ENCODE results near the gene NUP210L.

NUP210L gene

DNA sequence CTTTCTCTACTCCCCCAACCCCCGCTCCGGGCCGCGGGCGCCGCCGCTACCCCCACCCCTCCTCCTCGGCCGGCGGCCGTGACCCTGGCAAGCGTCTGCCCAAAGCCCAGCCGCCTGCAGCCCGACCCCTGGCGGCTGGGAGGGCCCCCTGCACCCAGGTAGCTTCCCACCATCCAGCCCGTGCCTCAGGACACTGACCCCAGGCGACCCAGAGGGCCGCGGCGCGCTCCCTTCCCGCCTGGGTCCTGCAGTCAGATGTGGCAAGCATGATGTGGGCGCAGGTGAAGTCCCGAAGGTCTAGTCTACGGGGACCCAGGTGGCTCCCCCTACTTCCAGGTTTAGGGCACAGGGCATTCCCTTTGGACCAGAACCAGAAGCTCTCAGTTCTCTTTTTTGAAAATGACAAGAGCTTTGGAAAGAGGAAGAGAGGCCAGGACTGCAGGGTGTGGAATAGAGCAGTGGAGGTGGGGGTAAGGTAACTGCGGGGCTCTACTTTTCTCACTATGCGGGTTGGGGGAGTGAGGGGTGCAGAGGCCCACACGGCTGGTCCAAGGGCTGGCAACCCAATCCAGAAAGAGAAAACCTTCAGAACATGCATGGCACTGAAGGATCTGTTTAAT is 208.1 kb downstream of the NUP210L start, which contains the start of gene DENND4B:
Gene DENND4B (minus strand): TSS at position 97 of the 620 bp plus-strand sequence. CDS start 2,344 bp downstream, outside the sequence.
- TF ChIP-seq, protein P1, sequence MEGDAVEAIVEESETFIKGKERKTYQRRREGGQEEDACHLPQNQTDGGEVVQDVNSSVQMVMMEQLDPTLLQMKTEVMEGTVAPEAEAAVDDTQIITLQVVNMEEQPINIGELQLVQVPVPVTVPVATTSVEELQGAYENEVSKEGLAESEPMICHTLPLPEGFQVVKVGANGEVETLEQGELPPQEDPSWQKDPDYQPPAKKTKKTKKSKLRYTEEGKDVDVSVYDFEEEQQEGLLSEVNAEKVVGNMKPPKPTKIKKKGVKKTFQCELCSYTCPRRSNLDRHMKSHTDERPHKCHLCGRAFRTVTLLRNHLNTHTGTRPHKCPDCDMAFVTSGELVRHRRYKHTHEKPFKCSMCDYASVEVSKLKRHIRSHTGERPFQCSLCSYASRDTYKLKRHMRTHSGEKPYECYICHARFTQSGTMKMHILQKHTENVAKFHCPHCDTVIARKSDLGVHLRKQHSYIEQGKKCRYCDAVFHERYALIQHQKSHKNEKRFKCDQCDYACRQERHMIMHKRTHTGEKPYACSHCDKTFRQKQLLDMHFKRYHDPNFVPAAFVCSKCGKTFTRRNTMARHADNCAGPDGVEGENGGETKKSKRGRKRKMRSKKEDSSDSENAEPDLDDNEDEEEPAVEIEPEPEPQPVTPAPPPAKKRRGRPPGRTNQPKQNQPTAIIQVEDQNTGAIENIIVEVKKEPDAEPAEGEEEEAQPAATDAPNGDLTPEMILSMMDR (IDR thresholded peaks at IDR 0.05; ENCODE audit: borderline replicate concordance, control extremely low read depth, extremely low read depth, insufficient read depth, missing control alignments) = peak; percentile 94
- DNase-seq (ENCODE audit: low spot score) = peak; percentile 95
- in situ Hi-C loops (cut with MboI; ENCODE audit: low sequenced_read_pairs, unreplicated experiment) = no loop called here

DNA sequence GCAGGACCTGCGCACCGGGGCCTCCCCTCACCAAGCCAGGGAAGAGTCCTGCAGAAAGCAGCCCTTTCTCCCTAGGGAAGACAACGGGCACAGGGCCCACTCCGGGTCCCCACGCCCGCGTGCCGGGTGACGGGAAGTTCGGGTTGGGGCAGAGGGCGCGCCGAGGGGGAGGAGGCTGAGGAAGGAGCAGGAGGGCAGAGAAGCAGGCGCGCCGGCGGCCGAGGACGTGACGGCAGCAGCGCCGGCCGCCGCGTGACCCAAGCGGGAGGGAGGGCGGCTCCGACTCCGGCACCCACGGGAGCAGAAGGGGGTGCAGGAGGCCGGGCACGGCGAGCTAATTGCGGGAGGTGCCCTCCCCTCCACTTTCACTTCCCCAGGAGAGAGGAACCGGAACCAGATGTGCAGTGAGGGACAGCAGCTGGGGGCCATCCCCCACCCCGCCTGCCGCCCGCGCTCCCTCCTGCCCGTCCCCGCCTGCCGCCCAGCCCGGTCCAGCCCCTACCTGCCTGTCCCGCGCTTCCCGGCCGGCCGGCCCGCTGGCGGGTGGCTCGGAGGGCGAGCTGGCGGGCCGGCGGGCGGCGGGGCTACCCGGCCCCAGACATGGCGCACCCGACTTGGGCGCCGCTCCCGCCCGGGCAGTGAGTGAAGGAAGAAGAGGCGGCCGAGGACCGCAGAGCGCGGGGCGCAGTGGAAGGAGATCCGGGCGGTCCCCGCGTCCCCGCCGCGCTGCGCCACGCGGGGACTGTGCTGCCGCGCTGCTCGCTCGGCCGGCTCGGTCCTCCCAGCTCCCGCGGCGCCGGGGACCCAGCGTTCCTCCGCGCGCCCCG is 208.9 kb downstream of the NUP210L start:
- in situ Hi-C loops (cut with MboI; ENCODE audit: low sequenced_read_pairs, unreplicated experiment) = no loop called here
- DNase-seq (ENCODE audit: low spot score) = peak; percentile 91
- TF ChIP-seq, protein P1 (IDR thresholded peaks at IDR 0.05; ENCODE audit: borderline replicate concordance, control extremely low read depth, extremely low read depth, insufficient read depth, missing control alignments) = no peak

DNA sequence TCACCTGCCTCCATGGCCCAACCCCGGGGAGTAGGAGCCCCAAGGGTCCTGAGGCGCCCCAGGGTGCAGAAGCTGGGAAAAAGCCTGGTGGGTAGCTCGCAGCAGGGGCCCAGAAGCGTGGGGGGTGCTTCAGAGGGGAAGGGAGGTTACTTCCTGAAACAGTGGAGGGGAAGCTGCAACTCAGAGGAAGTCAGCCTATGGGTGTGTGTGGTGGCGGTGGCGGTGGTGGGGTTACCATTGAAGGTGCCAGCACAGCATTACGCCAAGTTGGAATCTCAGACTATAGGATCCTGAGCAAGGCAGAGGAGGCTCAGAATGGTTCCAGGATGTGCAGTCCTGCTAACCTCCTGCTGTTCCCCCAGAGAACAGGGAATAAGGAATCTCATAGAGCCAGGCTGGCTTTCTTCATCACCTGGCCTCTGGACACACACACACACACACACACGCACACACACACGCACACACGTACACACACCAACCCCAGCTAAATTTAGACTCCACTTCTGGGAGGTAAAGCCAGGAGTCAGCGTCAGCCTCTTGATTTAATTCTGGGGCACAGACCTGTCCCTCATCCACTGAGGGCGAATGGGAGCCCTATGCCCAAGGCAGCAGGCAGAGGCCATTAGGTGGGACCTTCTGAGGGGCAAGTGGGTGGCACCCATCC is 209.6 kb downstream of the NUP210L start:
- DNase-seq (ENCODE audit: low spot score) = peak; percentile 82
- TF ChIP-seq, protein P1 (IDR thresholded peaks at IDR 0.05; ENCODE audit: borderline replicate concordance, control extremely low read depth, extremely low read depth, insufficient read depth, missing control alignments) = no peak
- in situ Hi-C loops (cut with MboI; ENCODE audit: low sequenced_read_pairs, unreplicated experiment) = no loop called here

DNA sequence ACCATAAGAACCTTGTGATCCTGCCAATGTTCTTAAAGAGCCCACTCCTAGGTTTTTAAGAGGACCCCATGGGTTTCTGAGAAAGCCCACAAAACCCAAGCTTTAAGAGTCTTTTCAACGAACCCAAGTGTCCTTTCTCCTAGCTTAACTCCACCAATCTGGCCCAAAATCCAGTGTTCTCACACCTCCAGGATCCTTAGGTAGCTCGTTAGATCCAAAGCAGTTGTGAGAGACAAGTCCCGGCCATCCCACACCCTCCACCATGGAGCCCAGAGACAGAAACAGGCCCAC is 210.1 kb downstream of the NUP210L start:
- TF ChIP-seq, protein P1 (IDR thresholded peaks at IDR 0.05; ENCODE audit: borderline replicate concordance, control extremely low read depth, extremely low read depth, insufficient read depth, missing control alignments) = no peak
- in situ Hi-C loops (cut with MboI; ENCODE audit: low sequenced_read_pairs, unreplicated experiment) = no loop called here
- no peak for DNase-seq (ENCODE audit: low spot score)

DNA sequence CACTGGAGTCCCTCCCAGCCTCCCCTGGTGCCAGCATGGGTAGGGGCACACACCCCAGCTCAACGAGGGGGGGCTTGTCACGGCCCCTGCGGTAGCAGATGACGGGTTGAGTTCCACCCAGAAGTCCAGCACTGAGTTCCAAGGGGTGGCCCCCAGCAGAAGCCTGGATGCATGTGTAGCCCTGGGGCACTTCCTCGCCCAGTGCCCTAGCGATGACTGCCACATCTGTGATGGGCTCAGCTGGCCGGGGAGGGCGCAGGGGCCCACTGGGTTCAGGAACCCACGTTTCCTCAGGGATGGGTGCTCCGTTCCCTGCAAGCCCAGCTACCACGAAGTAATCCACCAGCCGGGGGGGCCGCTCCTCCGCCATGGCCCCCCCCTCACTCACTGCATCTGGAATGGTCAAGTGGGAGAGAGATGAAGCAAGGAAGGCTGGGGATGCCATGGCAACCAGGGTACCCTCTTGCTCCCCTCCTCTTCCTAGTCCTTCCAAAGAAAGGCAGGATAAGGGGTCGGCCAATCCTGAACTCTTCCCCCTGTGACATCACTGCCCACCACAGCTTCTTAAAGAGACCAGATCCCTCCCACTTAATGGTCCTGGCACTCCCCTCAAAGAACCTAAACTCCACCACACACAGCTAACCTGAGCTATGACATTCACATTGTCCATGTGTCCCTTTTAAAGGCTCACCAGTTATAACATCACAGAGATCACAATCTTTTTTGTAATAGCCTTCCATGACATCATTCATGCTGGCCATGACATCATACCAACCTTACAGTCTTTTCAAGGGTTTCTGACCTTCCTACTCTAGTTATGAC is 210.7 kb downstream of the NUP210L start:
- in situ Hi-C loops (cut with MboI; ENCODE audit: low sequenced_read_pairs, unreplicated experiment) = no loop called here
- TF ChIP-seq, protein P1 (IDR thresholded peaks at IDR 0.05; ENCODE audit: borderline replicate concordance, control extremely low read depth, extremely low read depth, insufficient read depth, missing control alignments) = no peak
- no peak for DNase-seq (ENCODE audit: low spot score)
